ENCODE data around the gene KRTAP5-8.

- TF ChIP-seq YY1 (IDR thresholded peaks at IDR 0.05; ENCODE audit: low read depth) (no peak), TAF1 (IDR thresholded peaks at IDR 0.05; ENCODE audit: low read depth) (no peak)
These were observed 6.0 kb downstream of the KRTAP5-8 start for GRCh38 chr11:71543866-71544265.

Measured in Ishikawa (cell line).